ENCODE data around the gene NT5DC2. TPM values are rescaled to one million over a fixed set of nuclear protein-coding genes. Genes with fewer than 3 reads are reported as not detected.

Gene NT5DC2
- total RNA-seq, 1 donor from 2014 or later: 9.9 TPM

DNA sequence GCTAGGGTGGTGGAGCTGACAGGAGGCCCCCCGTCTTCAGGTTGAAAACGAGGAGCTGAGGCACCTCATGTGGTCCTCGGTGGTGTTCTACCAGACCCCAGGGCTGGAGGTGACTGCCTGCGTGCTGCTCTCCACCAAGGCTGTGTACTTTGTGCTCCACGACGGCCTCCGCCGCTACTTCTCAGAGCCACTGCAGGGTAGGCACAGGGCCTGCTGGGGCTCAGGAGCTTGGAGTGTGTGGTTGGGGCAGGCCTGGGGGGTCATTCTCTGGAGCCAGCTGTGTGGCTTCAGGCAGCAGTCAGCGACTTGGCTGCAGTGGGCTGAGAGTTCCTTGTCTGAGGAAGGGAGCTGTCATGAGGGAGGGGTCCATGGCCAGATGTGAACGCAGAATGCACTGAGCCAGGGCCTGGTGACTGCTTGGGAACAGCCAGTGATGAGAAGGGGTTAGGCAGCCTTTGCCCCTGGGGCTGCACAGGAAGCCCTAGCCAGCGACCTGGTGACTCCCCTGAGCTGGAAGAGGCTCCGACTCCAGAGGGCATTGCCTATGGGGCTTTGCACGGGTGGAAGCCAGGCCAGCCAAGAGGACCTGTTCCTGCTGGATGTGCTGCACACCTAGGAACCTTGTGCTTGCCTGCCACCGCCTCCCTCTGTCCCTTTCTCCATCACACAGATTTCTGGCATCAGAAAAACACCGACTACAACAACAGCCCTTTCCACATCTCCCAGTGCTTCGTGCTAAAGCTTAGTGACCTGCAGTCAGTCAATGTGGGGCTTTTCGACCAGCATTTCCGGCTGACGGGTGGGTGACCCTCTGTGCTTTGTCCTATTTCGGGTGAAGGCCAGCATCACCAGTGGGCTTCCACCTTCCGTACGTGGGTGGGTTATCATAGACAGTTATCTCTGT, 43.4 kb downstream of the NT5DC2 start:
- peaks cover 69% of the 10 kb centered on the region for H3K36me3 Mint-ChIP-seq (ENCODE audit: low read depth)
- no peak overlapping the region for H3K4me3 Mint-ChIP-seq
- ChIA-PET CTCF (no interaction called here), POLR2A (no interaction called here)
- H3K4me1 Mint-ChIP-seq: no peaks in the 10 kb centered on the region
- H3K9me3 Mint-ChIP-seq: no peaks in the 10 kb centered on the region
- TF ChIP-seq, protein P1, sequence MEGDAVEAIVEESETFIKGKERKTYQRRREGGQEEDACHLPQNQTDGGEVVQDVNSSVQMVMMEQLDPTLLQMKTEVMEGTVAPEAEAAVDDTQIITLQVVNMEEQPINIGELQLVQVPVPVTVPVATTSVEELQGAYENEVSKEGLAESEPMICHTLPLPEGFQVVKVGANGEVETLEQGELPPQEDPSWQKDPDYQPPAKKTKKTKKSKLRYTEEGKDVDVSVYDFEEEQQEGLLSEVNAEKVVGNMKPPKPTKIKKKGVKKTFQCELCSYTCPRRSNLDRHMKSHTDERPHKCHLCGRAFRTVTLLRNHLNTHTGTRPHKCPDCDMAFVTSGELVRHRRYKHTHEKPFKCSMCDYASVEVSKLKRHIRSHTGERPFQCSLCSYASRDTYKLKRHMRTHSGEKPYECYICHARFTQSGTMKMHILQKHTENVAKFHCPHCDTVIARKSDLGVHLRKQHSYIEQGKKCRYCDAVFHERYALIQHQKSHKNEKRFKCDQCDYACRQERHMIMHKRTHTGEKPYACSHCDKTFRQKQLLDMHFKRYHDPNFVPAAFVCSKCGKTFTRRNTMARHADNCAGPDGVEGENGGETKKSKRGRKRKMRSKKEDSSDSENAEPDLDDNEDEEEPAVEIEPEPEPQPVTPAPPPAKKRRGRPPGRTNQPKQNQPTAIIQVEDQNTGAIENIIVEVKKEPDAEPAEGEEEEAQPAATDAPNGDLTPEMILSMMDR (IDR thresholded peaks at IDR 0.05): no peak
- H3K27ac Mint-ChIP-seq: no peak overlapping the region
- intact Hi-C loops (cut with micrococcal nuclease): no loop called here
- no peak for ATAC-seq (ENCODE audit: low read depth)
- no peak for DNase-seq
- H3K27me3 Mint-ChIP-seq: no peaks in the 10 kb centered on the region

DNA sequence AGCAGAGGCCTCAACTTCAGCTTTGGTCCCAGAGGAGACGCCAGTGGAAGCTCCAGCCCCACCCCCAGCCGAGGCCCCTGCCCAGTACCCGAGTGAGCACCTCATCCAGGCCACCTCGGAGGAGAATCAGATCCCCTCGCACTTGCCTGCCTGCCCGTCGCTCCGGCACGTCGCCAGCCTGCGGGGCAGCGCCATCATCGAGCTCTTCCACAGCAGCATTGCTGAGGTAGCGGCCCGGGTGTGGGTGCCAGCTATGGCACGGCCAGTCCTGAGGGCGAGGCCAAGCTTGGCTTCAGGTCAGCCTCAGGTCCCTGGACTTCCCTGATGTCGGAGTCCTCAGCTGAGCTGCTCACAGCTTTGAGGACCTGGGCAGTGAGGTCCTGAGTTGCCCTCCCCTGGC, 44.2 kb downstream of the NT5DC2 start:
- ChIA-PET CTCF (no interaction called here), POLR2A (no interaction called here)
- Mint-ChIP-seq H3K4me1 (no peaks in the 10 kb centered on the region), H3K4me3 (no peak overlapping the region), H3K27me3 (no peaks in the 10 kb centered on the region), H3K9me3 (no peaks in the 10 kb centered on the region), H3K36me3 (ENCODE audit: low read depth) (peaks cover 73% of the 10 kb centered on the region), H3K27ac (no peak overlapping the region)
- ATAC-seq (ENCODE audit: low read depth) (no peak), DNase-seq (no peak)
- intact Hi-C loops (cut with micrococcal nuclease): no loop called here
- TF ChIP-seq, protein P1 (IDR thresholded peaks at IDR 0.05): no peak

DNA sequence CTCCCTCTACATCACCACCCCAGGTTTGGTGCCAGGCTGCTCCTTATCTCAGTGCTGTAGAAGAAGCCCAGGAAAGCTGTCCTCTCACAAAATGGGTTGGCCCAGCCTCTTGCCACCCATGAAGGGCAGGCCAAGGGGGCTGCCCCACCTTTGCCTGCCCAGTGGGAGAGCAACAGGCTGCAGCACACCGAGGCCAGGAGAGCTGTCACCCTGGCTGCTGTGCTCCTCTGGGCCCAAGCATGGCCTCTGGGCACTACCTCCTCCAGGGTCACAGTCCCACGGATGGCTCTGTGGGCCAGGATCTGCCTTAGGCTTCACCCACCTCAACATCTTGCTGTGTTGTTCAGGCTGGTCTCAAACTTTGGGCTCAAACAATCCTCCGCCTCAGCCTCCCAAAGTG, 44.9 kb downstream of the NT5DC2 start:
- CTCF ChIA-PET: no interaction called here
- Mint-ChIP-seq H3K4me3 (no peak overlapping the region), H3K4me1 (no peaks in the 10 kb centered on the region), H3K27me3 (no peaks in the 10 kb centered on the region), H3K27ac (no peak overlapping the region), H3K36me3 (ENCODE audit: low read depth) (peaks cover 76% of the 10 kb centered on the region), H3K9me3 (no peaks in the 10 kb centered on the region)
- intact Hi-C loops (cut with micrococcal nuclease): no loop called here
- no peak for DNase-seq
- no peak for ATAC-seq (ENCODE audit: low read depth)
- TF ChIP-seq, protein P1 (IDR thresholded peaks at IDR 0.05): no peak
- POLR2A ChIA-PET: no interaction called here

DNA sequence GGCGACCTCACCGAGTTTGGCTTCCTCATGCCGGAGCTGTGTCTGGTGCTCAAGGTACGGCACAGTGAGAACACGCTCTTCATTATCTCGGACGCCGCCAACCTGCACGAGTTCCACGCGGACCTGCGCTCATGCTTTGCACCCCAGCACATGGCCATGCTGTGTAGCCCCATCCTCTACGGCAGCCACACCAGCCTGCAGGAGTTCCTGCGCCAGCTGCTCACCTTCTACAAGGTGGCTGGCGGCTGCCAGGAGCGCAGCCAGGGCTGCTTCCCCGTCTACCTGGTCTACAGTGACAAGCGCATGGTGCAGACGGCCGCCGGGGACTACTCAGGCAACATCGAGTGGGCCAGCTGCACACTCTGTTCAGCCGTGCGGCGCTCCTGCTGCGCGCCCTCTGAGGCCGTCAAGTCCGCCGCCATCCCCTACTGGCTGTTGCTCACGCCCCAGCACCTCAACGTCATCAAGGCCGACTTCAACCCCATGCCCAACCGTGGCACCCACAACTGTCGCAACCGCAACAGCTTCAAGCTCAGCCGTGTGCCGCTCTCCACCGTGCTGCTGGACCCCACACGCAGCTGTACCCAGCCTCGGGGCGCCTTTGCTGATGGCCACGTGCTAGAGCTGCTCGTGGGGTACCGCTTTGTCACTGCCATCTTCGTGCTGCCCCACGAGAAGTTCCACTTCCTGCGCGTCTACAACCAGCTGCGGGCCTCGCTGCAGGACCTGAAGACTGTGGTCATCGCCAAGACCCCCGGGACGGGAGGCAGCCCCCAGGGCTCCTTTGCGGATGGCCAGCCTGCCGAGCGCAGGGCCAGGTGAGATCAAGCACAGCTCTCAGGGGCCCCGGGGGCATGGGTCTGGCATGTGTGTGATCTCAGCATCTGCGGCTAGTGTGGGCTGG, 45.6 kb downstream of the NT5DC2 start:
- Mint-ChIP-seq H3K4me1 (no peaks in the 10 kb centered on the region), H3K36me3 (ENCODE audit: low read depth) (peaks cover 80% of the 10 kb centered on the region), H3K4me3 (no peak overlapping the region), H3K9me3 (no peaks in the 10 kb centered on the region), H3K27me3 (no peaks in the 10 kb centered on the region), H3K27ac (no peak overlapping the region)
- DNase-seq (no peak), ATAC-seq (ENCODE audit: low read depth) (no peak)
- TF ChIP-seq, protein P1 (IDR thresholded peaks at IDR 0.05): no peak
- intact Hi-C loops (cut with micrococcal nuclease): no loop called here
- ChIA-PET CTCF (no interaction called here), POLR2A (interaction anchor here (0.5 kb wide), 1 partner anchor 37 kb away, joined by 3 read pairs; no protein-coding TSS in a partner anchor)

Measured in activated B cell treated with CpG ODN at 0.5 μM for 24 hours (primary cell).